GM19240 (cell line): ENCODE results near the gene ULK3.
A peak's percentile ranks its signal among the peaks of the same experiment; 100 is the strongest.

Experiments
- DNase-seq: peaks from one replicate; pipeline ENCODE4 v3.0.0; 2011; ENCODE audit warnings: low spot score; ENCODE audit not compliant: insufficient read length

Gene ULK3

GRCh38 chr15:74868059-74868458 is 25.1 kb upstream of the ULK3 start:
- DNase-seq, result no peak

- no peak for DNase-seq
Measured at GRCh38 chr15:74867466-74868038, 24.6 kb upstream of the ULK3 start.

- DNase-seq, result no peak
Measured at GRCh38 chr15:74866090-74866489, 23.1 kb upstream of the ULK3 start.

- DNase-seq, result no peak
Measured at GRCh38 chr15:74865316-74865715, 22.4 kb upstream of the ULK3 start.

- no peak for DNase-seq
Measured at GRCh38 chr15:74864296-74864695, 21.3 kb upstream of the ULK3 start.

GRCh38 chr15:74863239-74864056 is 20.5 kb upstream of the ULK3 start:
- no peak for DNase-seq

- DNase-seq, result no peak
Measured at GRCh38 chr15:74858369-74858740, 15.4 kb upstream of the ULK3 start.

GRCh38 chr15:74857671-74858368 is 14.9 kb upstream of the ULK3 start:
- no peak for DNase-seq

- peak; percentile 67 for DNase-seq
Measured at GRCh38 chr15:74857082-74857655, 14.2 kb upstream of the ULK3 start.

- no peak for DNase-seq
Measured at GRCh38 chr15:74856537-74856936, 13.6 kb upstream of the ULK3 start.

GRCh38 chr15:74855857-74856256 is 12.9 kb upstream of the ULK3 start:
- no peak for DNase-seq

- DNase-seq, result no peak
Measured at GRCh38 chr15:74854453-74855022, 11.6 kb upstream of the ULK3 start.

GRCh38 chr15:74851960-74852359 is 9.0 kb upstream of the ULK3 start:
- DNase-seq, result no peak

- DNase-seq, result no peak
Measured at GRCh38 chr15:74850393-74850792, 7.4 kb upstream of the ULK3 start.

- no peak for DNase-seq
Measured at GRCh38 chr15:74847432-74847831, 4.5 kb upstream of the ULK3 start.

GRCh38 chr15:74845581-74845980 is 2.6 kb upstream of the ULK3 start:
- no peak for DNase-seq

- no peak for DNase-seq
Measured at GRCh38 chr15:74845208-74845568, 2.2 kb upstream of the ULK3 start.

- peak; percentile 1 for DNase-seq
Measured at GRCh38 chr15:74844319-74845207, 1.6 kb upstream of the ULK3 start.

GRCh38 chr15:74843891-74844299 is 939 bp upstream of the ULK3 start:
- DNase-seq, result peak; percentile 2

- no peak for DNase-seq
Measured at GRCh38 chr15:74843445-74843828, 481 bp upstream of the ULK3 start.

- DNase-seq, result no peak
Measured at GRCh38 chr15:74841891-74842373, 1.0 kb downstream of the ULK3 start.
